ENCODE results near the gene MED27. TPM values are rescaled to one million over a fixed set of nuclear protein-coding genes. Genes with fewer than 3 reads are reported as not detected.
"Not testable (repeated sequence)": the region's sequence is repeated elsewhere in the genome, so short reads cannot be mapped to it uniquely, and the experiment has no call there.

MED27 gene
- total RNA-seq, 2 experiments from 2014 or later = 33.0 to 35.0 TPM

GRCh38 chr9:132078699-132079356 lies 839 bp downstream of the MED27 start:
- CTCF ChIA-PET = no interaction called here

GRCh38 chr9:132077881-132078698 lies 1.6 kb downstream of the MED27 start:
- CTCF ChIA-PET = interaction anchor here (0.8 kb wide), 1 partner anchor 79 kb away, joined by 4 read pairs; no protein-coding TSS in a partner anchor
- POLR2A ChIA-PET = no interaction called here

More at GRCh38 chr9:132078699-132079356, 839 bp downstream of the MED27 start:
- POLR2A ChIA-PET = no interaction called here

DNA sequence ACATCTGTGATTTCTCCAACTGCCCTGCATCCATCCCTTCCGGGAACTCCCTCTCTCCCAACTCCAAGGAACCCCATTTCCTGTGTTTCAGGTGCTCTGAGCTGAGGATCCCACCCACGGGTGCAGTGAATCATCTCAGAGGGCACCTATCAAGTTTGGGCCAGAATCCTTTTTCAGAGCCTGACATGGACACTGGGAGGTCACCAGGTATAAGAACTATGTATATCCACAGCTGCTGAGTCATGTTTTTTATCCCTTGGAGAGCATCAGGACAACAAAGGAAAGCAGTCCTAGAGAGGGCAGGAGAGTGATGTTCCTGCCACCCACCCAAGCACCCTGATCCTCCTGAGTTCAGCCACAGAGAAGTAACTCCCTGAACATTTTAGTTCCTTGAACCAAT lies 3.8 kb downstream of the MED27 start:
- ChIA-PET CTCF (no interaction called here), POLR2A (interaction anchor here (0.6 kb wide), 1 partner anchor 534 kb away, joined by 4 read pairs; no protein-coding TSS in a partner anchor)

DNA sequence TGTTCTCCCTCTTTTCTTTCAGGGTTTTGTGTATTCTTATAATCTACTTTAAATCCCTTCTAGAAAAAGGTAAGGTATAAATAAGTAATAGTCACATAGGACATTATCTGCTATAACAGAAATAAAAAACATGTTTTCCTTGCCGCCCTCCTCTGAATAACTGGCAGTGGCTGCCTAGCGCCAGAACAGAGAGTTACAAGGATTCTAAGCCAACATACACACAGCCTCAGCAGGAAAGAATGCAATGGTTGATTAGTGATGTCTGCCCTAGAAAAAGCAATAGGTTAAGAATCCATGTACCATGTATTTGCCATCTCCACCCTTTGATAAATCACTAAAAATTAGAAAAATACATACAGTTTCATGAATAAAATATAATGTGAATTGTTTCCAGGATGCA lies 4.9 kb downstream of the MED27 start:
- ChIA-PET POLR2A (no interaction called here), CTCF (no interaction called here)

DNA sequence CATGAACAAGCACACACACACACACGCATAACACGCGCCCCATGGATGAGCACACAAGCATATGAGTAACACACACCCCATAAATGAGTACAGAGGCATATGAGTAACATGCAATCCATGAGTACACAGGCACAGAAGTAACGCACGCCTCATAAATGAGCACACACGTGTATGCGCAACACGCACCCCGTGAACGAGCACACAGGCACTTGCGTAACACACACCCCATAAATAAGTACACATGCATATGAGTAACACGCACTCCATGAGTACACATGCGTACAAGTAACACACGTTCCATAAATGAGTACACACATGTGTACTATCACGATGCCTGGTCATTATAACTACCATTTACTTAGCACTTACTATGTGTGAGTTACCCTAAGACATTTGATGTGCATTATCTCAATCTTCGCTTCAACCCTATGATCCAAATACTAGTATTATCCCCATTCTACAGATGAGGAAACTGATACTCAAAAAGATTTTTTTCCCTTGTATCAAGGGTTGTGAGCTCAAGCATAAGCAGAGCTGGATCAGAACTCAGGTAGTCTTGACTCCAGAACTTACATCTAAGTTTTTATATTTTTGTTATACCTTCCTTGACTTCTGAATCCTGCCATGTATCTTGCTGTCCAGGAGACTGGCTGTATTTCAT lies 7.7 kb downstream of the MED27 start:
- ChIA-PET POLR2A (no interaction called here), CTCF (no interaction called here)

DNA sequence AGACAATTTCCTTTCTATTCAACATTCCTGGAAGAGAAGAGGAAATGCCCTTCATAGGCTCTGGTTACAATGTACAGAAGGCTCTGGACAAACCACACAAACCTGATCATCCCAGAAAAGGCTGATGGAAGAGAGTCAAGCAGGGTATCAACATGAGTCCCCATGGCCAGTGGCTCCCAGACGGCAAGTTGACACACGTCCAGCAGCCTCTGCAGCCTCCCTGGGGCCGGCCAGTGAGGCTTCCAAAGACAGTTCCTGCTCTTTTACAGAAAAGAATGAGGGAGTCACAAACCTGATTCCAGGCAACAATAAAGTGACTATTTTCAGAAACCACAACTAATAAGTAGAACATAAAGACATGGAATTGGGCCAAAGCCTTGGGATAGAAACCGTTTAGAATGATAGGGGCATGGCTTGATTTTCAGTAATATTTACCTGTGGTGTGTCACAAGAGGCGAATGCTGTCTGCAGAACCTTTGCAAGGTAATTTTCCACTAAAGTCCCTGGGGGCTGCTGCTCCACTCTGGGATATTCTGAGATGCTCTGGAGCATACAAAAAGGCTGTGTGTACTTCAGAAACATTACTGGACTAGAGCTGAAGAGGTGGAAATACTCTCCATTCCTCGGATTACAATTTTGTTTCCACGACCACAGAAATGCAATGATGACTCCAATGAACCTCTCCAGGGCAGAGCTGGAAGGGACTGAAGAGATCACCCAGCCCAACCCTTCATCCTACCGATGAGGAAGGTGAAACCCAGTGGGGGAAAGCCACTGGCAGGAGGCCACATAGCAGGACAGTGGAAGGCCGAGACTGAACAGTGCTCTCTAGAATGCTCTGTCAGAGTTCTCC lies 10.4 kb downstream of the MED27 start:
- ChIA-PET CTCF (interaction anchor here (1.5 kb wide), 1 partner anchor 8 kb away, joined by 3 read pairs; no protein-coding TSS in a partner anchor), POLR2A (no interaction called here)

DNA sequence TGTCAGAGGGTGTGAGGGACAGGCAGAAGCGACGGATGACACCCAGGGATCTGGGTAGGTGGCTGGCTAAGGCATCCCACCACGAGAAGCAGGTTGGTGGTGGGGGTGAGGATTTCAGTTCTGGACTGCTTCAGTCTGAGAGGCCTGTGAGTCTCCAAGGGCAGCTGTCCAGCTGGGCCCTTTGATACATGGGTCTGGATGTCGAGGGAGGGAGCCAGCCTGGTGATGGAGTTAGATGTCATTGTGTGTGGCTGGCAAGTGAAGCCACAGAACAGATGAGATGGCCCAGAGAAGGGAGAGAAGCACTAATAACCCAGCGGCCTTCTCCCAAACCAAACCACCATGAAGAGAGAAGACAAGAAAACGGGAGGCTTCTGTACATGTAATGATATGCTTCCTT lies 11.1 kb downstream of the MED27 start:
- POLR2A ChIA-PET = no interaction called here
- CTCF ChIA-PET = interaction anchor here (1.5 kb wide), 1 partner anchor 8 kb away, joined by 3 read pairs; no protein-coding TSS in a partner anchor

- POLR2A ChIA-PET = no interaction called here
- CTCF ChIA-PET = no interaction called here
Measured at GRCh38 chr9:132066511-132066910, 13.2 kb downstream of the MED27 start.

DNA sequence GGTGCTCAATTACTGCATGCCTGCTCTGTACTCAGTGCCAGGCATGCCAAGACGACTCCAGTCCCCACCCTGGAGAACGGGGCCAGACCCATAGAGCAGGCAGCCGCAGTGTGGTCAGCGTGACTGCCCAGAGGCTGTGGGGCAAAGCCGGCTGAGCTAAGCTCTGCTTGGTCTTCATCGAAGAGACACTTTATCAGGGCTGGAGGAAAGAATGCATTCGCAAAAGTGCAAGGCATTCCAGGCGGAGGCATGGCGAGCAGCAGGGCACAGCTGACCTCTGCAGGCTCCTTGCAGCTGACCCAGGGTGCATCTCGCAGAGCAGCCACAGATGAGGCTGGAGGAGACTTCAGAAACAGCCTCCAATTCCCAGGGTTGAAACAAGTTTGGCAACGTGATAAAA lies 13.6 kb downstream of the MED27 start:
- CTCF ChIA-PET = no interaction called here
- POLR2A ChIA-PET = no interaction called here

GRCh38 chr9:132063281-132063680 lies 16.4 kb downstream of the MED27 start:
- POLR2A ChIA-PET = no interaction called here
- CTCF ChIA-PET = no interaction called here

- ChIA-PET CTCF (no interaction called here), POLR2A (no interaction called here)
Measured at GRCh38 chr9:132062806-132063205, 16.9 kb downstream of the MED27 start.

DNA sequence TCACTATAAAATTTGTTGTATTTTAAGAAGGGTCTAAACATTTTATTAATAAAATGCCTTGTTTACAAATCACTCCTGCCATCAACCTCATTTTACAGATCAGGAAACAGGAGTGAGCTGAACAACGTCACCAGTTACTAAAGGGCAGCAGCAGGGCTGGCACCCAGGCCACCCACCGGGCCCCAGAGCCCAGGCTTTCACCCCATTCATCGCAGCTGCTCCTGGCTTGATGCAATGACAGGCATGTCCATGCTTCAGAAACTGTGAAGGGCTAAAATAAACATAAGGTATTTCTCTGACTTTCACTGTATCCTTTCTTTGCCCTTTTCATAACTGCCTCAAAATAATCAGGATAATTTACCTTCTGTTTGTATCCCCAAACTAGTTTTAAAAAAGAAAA lies 18.1 kb downstream of the MED27 start:
- ChIA-PET POLR2A (no interaction called here), CTCF (no interaction called here)

- ChIA-PET CTCF (interaction anchor here (0.8 kb wide), 1 partner anchor 198 kb away, joined by 3 read pairs; no protein-coding TSS in a partner anchor), POLR2A (no interaction called here)
Measured at GRCh38 chr9:132059361-132059760, 20.3 kb downstream of the MED27 start.

DNA sequence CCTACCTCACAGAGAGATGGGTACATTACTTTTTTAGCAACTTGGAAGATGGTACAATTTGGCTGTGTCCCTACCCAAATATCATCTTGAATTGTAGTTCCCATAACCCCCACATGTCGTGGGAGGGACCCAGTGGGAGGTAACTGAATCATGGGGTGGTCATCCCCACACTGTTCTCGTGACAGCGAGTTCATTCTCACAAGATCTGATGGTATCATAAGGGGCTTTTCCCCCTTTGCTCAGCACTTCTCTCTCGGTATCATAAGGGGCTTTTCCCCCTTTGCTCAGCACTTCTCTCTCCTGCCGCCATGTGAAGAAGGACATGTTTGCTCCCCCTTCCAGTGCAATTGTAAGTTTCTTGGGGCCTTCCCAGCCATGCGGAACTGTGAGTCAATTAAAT lies 21.4 kb downstream of the MED27 start:
- POLR2A ChIA-PET, CTCF ChIA-PET: not testable (repeated sequence)

GRCh38 chr9:132056717-132057560 lies 22.7 kb downstream of the MED27 start:
- POLR2A ChIA-PET = no interaction called here
- CTCF ChIA-PET = interaction anchor here (1.2 kb wide), 1 partner anchor 300 kb away, joined by 4 read pairs; no protein-coding TSS in a partner anchor

DNA sequence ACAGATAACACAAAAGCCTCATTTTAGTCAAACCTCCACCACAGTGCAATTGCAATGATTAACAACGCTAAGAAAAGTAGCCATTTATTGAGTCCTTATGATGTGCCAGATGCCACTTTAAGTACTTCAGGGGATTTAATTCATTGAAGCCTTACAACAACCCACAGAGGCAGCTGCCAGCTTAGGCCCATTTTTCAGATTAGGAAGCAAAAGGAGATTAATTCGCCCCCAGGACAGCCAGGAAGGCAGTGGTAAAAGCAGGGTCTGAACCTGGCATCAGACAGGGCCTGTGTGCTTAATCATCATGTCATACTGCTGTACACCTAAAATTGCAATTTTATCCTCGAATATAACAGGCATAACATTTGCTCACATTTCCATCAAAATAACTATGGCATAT lies 23.9 kb downstream of the MED27 start:
- POLR2A ChIA-PET = no interaction called here
- CTCF ChIA-PET = interaction anchor here (1.2 kb wide), 1 partner anchor 299 kb away, joined by 4 read pairs; no protein-coding TSS in a partner anchor

GRCh38 chr9:132054024-132054423 lies 25.6 kb downstream of the MED27 start:
- ChIA-PET CTCF (no interaction called here), POLR2A (no interaction called here)

DNA sequence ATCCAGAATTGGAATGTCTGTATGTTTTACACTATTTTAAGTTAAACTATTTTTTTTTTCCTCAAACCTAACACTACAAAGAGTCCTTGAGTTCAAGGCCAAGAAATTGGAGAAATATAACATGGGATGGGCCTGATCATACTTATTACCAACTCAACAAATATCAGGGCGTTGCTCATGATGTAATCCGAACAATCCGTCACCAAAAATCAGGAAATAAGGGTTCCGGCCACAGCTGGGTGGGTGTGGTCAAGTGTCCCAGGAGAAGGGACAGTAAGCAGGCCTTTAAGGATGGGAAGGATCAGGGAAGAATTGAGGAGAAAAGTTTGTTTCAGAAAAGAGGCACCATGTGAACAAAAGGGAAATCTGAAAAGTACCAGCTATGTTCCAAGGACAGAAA lies 29.8 kb downstream of the MED27 start:
- CTCF ChIA-PET = no interaction called here

GRCh38 chr9:132049323-132049882 lies 30.3 kb downstream of the MED27 start:
- CTCF ChIA-PET = no interaction called here
- POLR2A ChIA-PET = no interaction called here

More for the DNA sequence above, 29.8 kb downstream of the MED27 start:
- POLR2A ChIA-PET = no interaction called here
